Thymus (tissue), 11 donors: ENCODE measurements around the gene YBX2. TPM values are rescaled to one million over a fixed set of nuclear protein-coding genes. Genes with fewer than 3 reads are reported as not detected.

ENCODE experiments used
- DNase-seq, 9 donors: peaks; one replicate each; pipeline ENCODE4 v3.0.0-alpha.2; 2013; ENCODE audit warnings: low spot score in 9 of 9, low read depth in 6 of 9, missing footprints in 1 of 9
- H3K27ac ChIP-seq, 2 donors: one replicate each; pipeline ENCODE4 v1.5.1; 2013; ENCODE audit warnings: control low read depth in 1 of 2, low read depth in 1 of 2, low read length in 1 of 2, mild to moderate bottlenecking in 1 of 2, moderate library complexity in 1 of 2
- H3K27me3 ChIP-seq, 2 donors: one replicate each; pipeline ENCODE4 v1.5.1; 2013; ENCODE audit warnings: low read length in 1 of 2; ENCODE audit not compliant: control insufficient read depth in 2 of 2, insufficient read depth in 1 of 2
- H3K36me3 ChIP-seq, 2 donors: one replicate each; pipeline ENCODE4 v1.5.1; 2013; ENCODE audit warnings: low read length in 1 of 2, mild to moderate bottlenecking in 1 of 2, moderate library complexity in 1 of 2; ENCODE audit not compliant: control insufficient read depth in 2 of 2, insufficient read depth in 2 of 2
- H3K4me1 ChIP-seq, 2 donors: one replicate each; pipeline ENCODE4 v1.5.1; 2013; ENCODE audit warnings: low read length in 2 of 2; ENCODE audit not compliant: control insufficient read depth in 2 of 2, insufficient read depth in 2 of 2
- H3K4me3 ChIP-seq, 2 donors: one replicate each; pipeline ENCODE4 v1.5.1; 2013; ENCODE audit warnings: low read length in 2 of 2, control low read depth in 1 of 2, mild to moderate bottlenecking in 1 of 2
- H3K9me3 ChIP-seq, 2 donors: one replicate each; pipeline ENCODE4 v1.5.1; 2013; ENCODE audit warnings: low read length in 1 of 2, mild to moderate bottlenecking in 1 of 2; ENCODE audit not compliant: control insufficient read depth in 2 of 2, insufficient read depth in 1 of 2
- WGBS: extraction: QIAGEN DNeasy Blood & Tissue Kit; methylation state at CpG from one replicate; pipeline ENCODE4 v1.1.7; 2013; 5-methylcytosine and 5-hydroxymethylcytosine counted together
- polyA plus RNA-seq: library from polyadenylated mRNA; stranded (reverse); fragments of 200-250 nt; gene quantifications from one replicate; pipeline ENCODE4 v1.2.3, GENCODE V29; 2013
- total RNA-seq: library from RNA; stranded (reverse); fragments of 120-200 nt; gene quantifications from one replicate; pipeline ENCODE4 v1.2.4, GENCODE V29; 2013
- donor health status: healthy.

The YBX2 gene
- total and polyA plus RNA-seq, 2 donors: 0.48 to 0.66 TPM

GRCh38 chr17:7282752-7283321, 11.6 kb downstream of the YBX2 start:
- Histone ChIP-seq H3K27me3 (peaks cover 33 to 84% of the 10 kb centered on the region in 2 donors), H3K4me3 (no peak overlapping the region), H3K27ac (no peak overlapping the region), H3K36me3 (no peaks in the 10 kb centered on the region), H3K9me3 (peaks cover 0 to 13% of the 10 kb centered on the region in 2 donors), H3K4me1 (peaks cover 19 to 24% of the 10 kb centered on the region in 2 donors)
- 71% methylated on average over 6 of the region's 6 CpGs for whole genome bisulfite sequencing
- no peak for DNase-seq

- Histone ChIP-seq H3K4me1 (peaks cover 19 to 24% of the 10 kb centered on the region in 2 donors), H3K4me3 (peak overlapping the region; percentile 27 to 35), H3K9me3 (peaks cover 0 to 13% of the 10 kb centered on the region in 2 donors), H3K27me3 (peaks cover 33 to 77% of the 10 kb centered on the region in 2 donors), H3K27ac (no peak overlapping the region), H3K36me3 (no peaks in the 10 kb centered on the region)
- DNase-seq: no peak
- 3% methylated on average over 43 of the region's 43 CpGs for WGBS
Observed at GRCh38 chr17:7281953-7282751, 12.3 kb downstream of the YBX2 start.

- WGBS: 1% methylated on average over 71 of the region's 71 CpGs
- peak within 1 kb of the TSS; percentile 46 to 68 for H3K27ac ChIP-seq
- peak in 7 of 9 donors; percentile 58 to 89 (median 77) for DNase-seq
- no peaks in the 10 kb centered on the region for H3K36me3 ChIP-seq
- H3K9me3 ChIP-seq: peaks cover 0 to 13% of the 10 kb centered on the region in 2 donors
- peak within 1 kb of the TSS; percentile 27 to 35 for H3K4me3 ChIP-seq
- H3K27me3 ChIP-seq: peaks cover 33 to 70% of the 10 kb centered on the region in 2 donors
- H3K4me1 ChIP-seq: peaks cover 19 to 24% of the 10 kb centered on the region in 2 donors
Observed at GRCh38 chr17:7281074-7281952, 13.1 kb downstream of the YBX2 start, which contains the start of gene SLC2A4. TSS of gene SLC2A4 (plus strand) at chr17:7281718. CDS start at chr17:7281935, 217 bp downstream.

- H3K36me3 ChIP-seq: no peaks in the 10 kb centered on the region
- 1% methylated on average over 29 of the region's 29 CpGs for WGBS
- peak; percentile 60 to 90 (median 79) for DNase-seq
- peak overlapping the region; percentile 27 to 35 for H3K4me3 ChIP-seq
- peak overlapping the region; percentile 46 to 68 for H3K27ac ChIP-seq
- H3K27me3 ChIP-seq: peaks cover 28 to 66% of the 10 kb centered on the region in 2 donors
- H3K9me3 ChIP-seq: peaks cover 0 to 13% of the 10 kb centered on the region in 2 donors
- peaks cover 19 to 24% of the 10 kb centered on the region in 2 donors for H3K4me1 ChIP-seq
Observed at GRCh38 chr17:7280519-7281073, 13.8 kb downstream of the YBX2 start.

- 97% methylated on average over 8 of the region's 8 CpGs for WGBS
- H3K36me3 ChIP-seq: no peaks in the 10 kb centered on the region
- H3K9me3 ChIP-seq: peaks cover 0 to 13% of the 10 kb centered on the region in 2 donors
- H3K4me3 ChIP-seq: no peak overlapping the region
- peaks cover 19 to 24% of the 10 kb centered on the region in 2 donors for H3K4me1 ChIP-seq
- H3K27me3 ChIP-seq: peaks cover 28 to 56% of the 10 kb centered on the region in 2 donors
- no peak for DNase-seq
- no peak overlapping the region for H3K27ac ChIP-seq
Observed at GRCh38 chr17:7279448-7279847, 15.0 kb downstream of the YBX2 start.

GRCh38 chr17:7266784-7267183, 27.7 kb downstream of the YBX2 start:
- H3K36me3 ChIP-seq: no peaks in the 10 kb centered on the region
- H3K27me3 ChIP-seq: peaks cover 19 to 72% of the 10 kb centered on the region in 2 donors
- no peak overlapping the region for H3K4me3 ChIP-seq
- H3K9me3 ChIP-seq: peaks cover 0 to 3% of the 10 kb centered on the region in 2 donors
- peaks cover 8 to 20% of the 10 kb centered on the region in 2 donors for H3K4me1 ChIP-seq
- no peak overlapping the region for H3K27ac ChIP-seq
- no peak for DNase-seq
- WGBS: 90% methylated on average over 1 of the region's 1 CpG

- peaks cover 12 to 13% of the 10 kb centered on the region in 2 donors for H3K36me3 ChIP-seq
- H3K27ac ChIP-seq: no peak overlapping the region
- no peak for DNase-seq
- peaks cover 15 to 31% of the 10 kb centered on the region in 2 donors for H3K4me1 ChIP-seq
- no peak overlapping the region for H3K4me3 ChIP-seq
- H3K27me3 ChIP-seq: peaks cover 39 to 80% of the 10 kb centered on the region in 2 donors
- 40% methylated on average over 4 of the region's 4 CpGs for WGBS
- H3K9me3 ChIP-seq: peaks cover 0 to 3% of the 10 kb centered on the region in 2 donors
Observed at GRCh38 chr17:7263801-7264078, 30.7 kb downstream of the YBX2 start.

GRCh38 chr17:7262935-7263800, 31.3 kb downstream of the YBX2 start:
- DNase-seq: peak in 1 of 9 donors; percentile 8
- WGBS: 6% methylated on average over 26 of the region's 26 CpGs
- H3K36me3 ChIP-seq: peaks cover 17 to 18% of the 10 kb centered on the region in 2 donors
- peak overlapping the region in 1 of 2 donors; percentile 60 for H3K27ac ChIP-seq
- peaks cover 0 to 3% of the 10 kb centered on the region in 2 donors for H3K9me3 ChIP-seq
- peaks cover 39 to 76% of the 10 kb centered on the region in 2 donors for H3K27me3 ChIP-seq
- H3K4me3 ChIP-seq: peak overlapping the region in 1 of 2 donors; percentile 18
- H3K4me1 ChIP-seq: peaks cover 15 to 31% of the 10 kb centered on the region in 2 donors
